Measurements from ENCODE around the gene NRG2.

NRG2 gene

GRCh38 chr5:140020601-140021177, 22.4 kb downstream of the NRG2 start (continued):
- no peak for TF ChIP-seq BACH2 (CRISPR knock-in tag; IDR thresholded peaks at IDR 0.05; ENCODE audit: borderline replicate concordance)

DNA sequence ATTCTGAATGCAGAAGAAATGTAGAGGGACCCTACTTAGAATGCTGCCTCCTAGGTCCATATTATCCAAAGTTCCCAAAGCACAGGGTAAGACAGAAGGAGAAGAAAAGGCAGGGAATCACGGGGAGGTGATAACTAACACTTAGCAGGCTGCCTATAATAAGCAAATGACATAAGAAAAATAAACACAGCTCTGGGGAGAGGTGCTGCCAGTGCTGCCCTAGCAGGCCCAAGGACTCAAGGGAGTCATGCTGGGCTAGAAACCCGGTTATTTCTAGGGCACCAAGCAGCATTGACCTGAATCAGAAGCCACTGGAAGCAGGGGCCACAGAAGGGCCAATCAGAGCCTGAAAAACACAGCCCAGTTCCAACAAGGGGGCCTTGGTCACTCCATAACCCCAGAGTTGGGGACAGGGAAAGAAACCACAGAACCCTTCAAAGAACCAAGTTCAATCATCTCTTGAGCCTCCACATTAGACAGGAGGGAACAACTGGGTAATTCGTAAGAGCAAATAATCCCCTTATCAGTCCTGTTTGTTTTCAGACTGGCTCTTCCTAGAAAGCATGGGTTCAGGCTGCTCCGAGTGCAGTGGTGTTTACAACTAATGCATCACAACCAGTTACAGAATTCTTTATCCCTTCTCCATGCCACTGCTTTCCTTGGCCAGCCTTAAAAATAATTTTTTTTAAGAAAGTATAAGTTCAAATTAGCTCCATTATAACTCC, 24.0 kb downstream of the NRG2 start:
- no peak for ATAC-seq
- TF ChIP-seq POU6F1 (CRISPR knock-in tag; IDR thresholded peaks at IDR 0.05; ENCODE audit: borderline replicate concordance, low read depth) (no peak), PPARA (CRISPR knock-in tag; IDR thresholded peaks at IDR 0.05; ENCODE audit: borderline replicate concordance) (no peak), OSR1 (CRISPR knock-in tag; IDR thresholded peaks at IDR 0.05) (no peak), ZNF8 (CRISPR knock-in tag; IDR thresholded peaks at IDR 0.05) (no peak)
- TF ChIP-seq, protein P1, sequence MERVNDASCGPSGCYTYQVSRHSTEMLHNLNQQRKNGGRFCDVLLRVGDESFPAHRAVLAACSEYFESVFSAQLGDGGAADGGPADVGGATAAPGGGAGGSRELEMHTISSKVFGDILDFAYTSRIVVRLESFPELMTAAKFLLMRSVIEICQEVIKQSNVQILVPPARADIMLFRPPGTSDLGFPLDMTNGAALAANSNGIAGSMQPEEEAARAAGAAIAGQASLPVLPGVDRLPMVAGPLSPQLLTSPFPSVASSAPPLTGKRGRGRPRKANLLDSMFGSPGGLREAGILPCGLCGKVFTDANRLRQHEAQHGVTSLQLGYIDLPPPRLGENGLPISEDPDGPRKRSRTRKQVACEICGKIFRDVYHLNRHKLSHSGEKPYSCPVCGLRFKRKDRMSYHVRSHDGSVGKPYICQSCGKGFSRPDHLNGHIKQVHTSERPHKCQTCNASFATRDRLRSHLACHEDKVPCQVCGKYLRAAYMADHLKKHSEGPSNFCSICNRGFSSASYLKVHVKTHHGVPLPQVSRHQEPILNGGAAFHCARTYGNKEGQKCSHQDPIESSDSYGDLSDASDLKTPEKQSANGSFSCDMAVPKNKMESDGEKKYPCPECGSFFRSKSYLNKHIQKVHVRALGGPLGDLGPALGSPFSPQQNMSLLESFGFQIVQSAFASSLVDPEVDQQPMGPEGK (CRISPR knock-in tag; IDR thresholded peaks at IDR 0.05; ENCODE audit: borderline replicate concordance): no peak

GRCh38 chr5:140018517-140018916, 24.6 kb downstream of the NRG2 start:
- TF ChIP-seq RARB (CRISPR knock-in tag; IDR thresholded peaks at IDR 0.05) (no peak), BACH2 (CRISPR knock-in tag; IDR thresholded peaks at IDR 0.05; ENCODE audit: borderline replicate concordance) (no peak), POU6F1 (CRISPR knock-in tag; IDR thresholded peaks at IDR 0.05; ENCODE audit: borderline replicate concordance, low read depth) (no peak)
- TF ChIP-seq, protein P2, sequence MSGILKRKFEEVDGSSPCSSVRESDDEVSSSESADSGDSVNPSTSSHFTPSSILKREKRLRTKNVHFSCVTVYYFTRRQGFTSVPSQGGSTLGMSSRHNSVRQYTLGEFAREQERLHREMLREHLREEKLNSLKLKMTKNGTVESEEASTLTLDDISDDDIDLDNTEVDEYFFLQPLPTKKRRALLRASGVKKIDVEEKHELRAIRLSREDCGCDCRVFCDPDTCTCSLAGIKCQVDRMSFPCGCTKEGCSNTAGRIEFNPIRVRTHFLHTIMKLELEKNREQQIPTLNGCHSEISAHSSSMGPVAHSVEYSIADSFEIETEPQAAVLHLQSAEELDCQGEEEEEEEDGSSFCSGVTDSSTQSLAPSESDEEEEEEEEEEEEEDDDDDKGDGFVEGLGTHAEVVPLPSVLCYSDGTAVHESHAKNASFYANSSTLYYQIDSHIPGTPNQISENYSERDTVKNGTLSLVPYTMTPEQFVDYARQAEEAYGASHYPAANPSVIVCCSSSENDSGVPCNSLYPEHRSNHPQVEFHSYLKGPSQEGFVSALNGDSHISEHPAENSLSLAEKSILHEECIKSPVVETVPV (CRISPR knock-in tag; IDR thresholded peaks at IDR 0.05): no peak
- ATAC-seq: no peak

- no peak for ATAC-seq
- TF ChIP-seq ZC3H10 (CRISPR knock-in tag; IDR thresholded peaks at IDR 0.05): no peak
- no peak for TF ChIP-seq ARNTL (CRISPR knock-in tag; IDR thresholded peaks at IDR 0.05; ENCODE audit: borderline replicate concordance, low read depth)
- no peak for TF ChIP-seq ZNF565 (CRISPR knock-in tag; conservative IDR thresholded peaks at IDR 0.05; ENCODE audit: low read depth)
- no peak for TF ChIP-seq ESRRG (CRISPR knock-in tag; IDR thresholded peaks at IDR 0.05)
- TF ChIP-seq OSR1 (CRISPR knock-in tag; IDR thresholded peaks at IDR 0.05): no peak
Measured at GRCh38 chr5:140018096-140018481, 25.0 kb downstream of the NRG2 start.

DNA sequence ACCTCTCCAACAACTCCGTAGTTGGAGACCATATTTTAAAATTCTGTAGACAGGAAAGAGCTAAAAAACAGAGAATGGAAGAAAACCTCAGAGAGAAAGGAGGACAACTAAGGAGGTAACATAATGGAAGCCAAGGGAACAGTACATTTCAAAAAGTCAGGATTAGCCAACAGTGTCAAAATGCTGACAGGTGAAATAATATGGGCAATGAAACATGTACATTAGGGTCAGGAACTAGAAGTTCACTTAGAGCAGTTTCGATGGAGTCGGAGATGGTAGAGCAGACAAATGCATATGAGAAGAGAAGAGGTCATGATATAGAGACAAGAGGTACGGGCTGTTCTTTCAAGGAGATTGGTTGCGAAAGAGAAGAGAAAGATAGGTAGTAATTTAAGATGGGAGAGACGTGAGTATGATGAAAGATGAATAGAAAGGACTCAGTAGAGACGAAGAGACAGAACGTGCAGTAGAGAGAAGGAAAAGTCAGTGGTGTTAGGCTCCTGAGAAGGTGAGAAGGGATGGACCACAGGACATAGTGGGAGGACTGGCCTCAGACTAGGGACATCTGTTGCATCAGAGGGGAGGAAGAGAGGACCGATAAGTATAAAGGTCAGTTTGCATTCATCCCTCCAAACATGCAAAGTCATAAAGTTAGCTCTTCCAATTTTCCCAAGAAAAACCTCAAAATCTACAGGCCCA, 25.6 kb downstream of the NRG2 start:
- no peak for ATAC-seq
- TF ChIP-seq SNAI2 (CRISPR knock-in tag; IDR thresholded peaks at IDR 0.05) (no peak), CREB5 (CRISPR knock-in tag; IDR thresholded peaks at IDR 0.05; ENCODE audit: low read depth) (no peak), TOX (CRISPR knock-in tag; IDR thresholded peaks at IDR 0.05; ENCODE audit: borderline replicate concordance) (no peak), ISL1 (CRISPR knock-in tag; IDR thresholded peaks at IDR 0.05) (no peak), ZNF565 (CRISPR knock-in tag; conservative IDR thresholded peaks at IDR 0.05; ENCODE audit: low read depth) (no peak), ZNF8 (CRISPR knock-in tag; IDR thresholded peaks at IDR 0.05) (no peak), OSR1 (CRISPR knock-in tag; IDR thresholded peaks at IDR 0.05) (no peak), ESRRG (CRISPR knock-in tag; IDR thresholded peaks at IDR 0.05) (no peak)
- TF ChIP-seq, protein P2 (CRISPR knock-in tag; IDR thresholded peaks at IDR 0.05): no peak
- TF ChIP-seq, protein P1 (CRISPR knock-in tag; IDR thresholded peaks at IDR 0.05; ENCODE audit: borderline replicate concordance): no peak
